Measurements from ENCODE around the gene CYB5R2. TPM values are rescaled to one million over a fixed set of nuclear protein-coding genes. Genes with fewer than 3 reads are reported as not detected.

The CYB5R2 gene
- total and polyA plus RNA-seq, 4 donors, result 47.8 to 71.8 (median 62.3) TPM

- DNase-seq (ENCODE audit: low read depth in 4 of 6, low spot score in 6 of 6), result peak in 2 of 6 donors; percentile 26 to 73
- Histone ChIP-seq H3K4me3 (ENCODE audit: low read depth, low read length) (no peak overlapping the region), H3K27ac (ENCODE audit: low read depth, low read length) (no peak overlapping the region), H3K4me1 (ENCODE audit: control insufficient read depth, insufficient read depth, low read length) (no peaks in the 10 kb centered on the region), H3K9me3 (ENCODE audit: control insufficient read depth, insufficient read depth, low read length) (no peaks in the 10 kb centered on the region), H3K27me3 (ENCODE audit: control insufficient read depth, insufficient read depth, low read length) (no peaks in the 10 kb centered on the region), H3K36me3 (ENCODE audit: control insufficient read depth, insufficient read depth, low read length) (peaks cover 4% of the 10 kb centered on the region)
- WGBS (ENCODE audit: insufficient coverage), result no CpG with 5 or more reads among the region's 3 CpGs
Measured at GRCh38 chr11:7645206-7645605, 28.1 kb downstream of the CYB5R2 start.

GRCh38 chr11:7643314-7643713, 30.0 kb downstream of the CYB5R2 start:
- Histone ChIP-seq H3K4me3 (ENCODE audit: low read depth, low read length) (no peak overlapping the region), H3K27me3 (ENCODE audit: control insufficient read depth, insufficient read depth, low read length) (no peaks in the 10 kb centered on the region), H3K27ac (ENCODE audit: low read depth, low read length) (no peak overlapping the region), H3K4me1 (ENCODE audit: control insufficient read depth, insufficient read depth, low read length) (no peaks in the 10 kb centered on the region), H3K36me3 (ENCODE audit: control insufficient read depth, insufficient read depth, low read length) (peaks cover 4% of the 10 kb centered on the region), H3K9me3 (ENCODE audit: control insufficient read depth, insufficient read depth, low read length) (no peaks in the 10 kb centered on the region)
- 16% methylated on average over 2 of the region's 4 CpGs for WGBS (ENCODE audit: insufficient coverage)
- DNase-seq (ENCODE audit: low read depth in 4 of 6, low spot score in 6 of 6), result peak in 1 of 6 donors; percentile 64

GRCh38 chr11:7642747-7643146, 30.6 kb downstream of the CYB5R2 start:
- no peaks in the 10 kb centered on the region for H3K4me1 ChIP-seq (ENCODE audit: control insufficient read depth, insufficient read depth, low read length)
- 0% methylated on average over 1 of the region's 4 CpGs for WGBS (ENCODE audit: insufficient coverage)
- peaks cover 4% of the 10 kb centered on the region for H3K36me3 ChIP-seq (ENCODE audit: control insufficient read depth, insufficient read depth, low read length)
- no peak for DNase-seq (ENCODE audit: low read depth in 4 of 6, low spot score in 6 of 6)
- no peak overlapping the region for H3K27ac ChIP-seq (ENCODE audit: low read depth, low read length)
- no peaks in the 10 kb centered on the region for H3K9me3 ChIP-seq (ENCODE audit: control insufficient read depth, insufficient read depth, low read length)
- no peak overlapping the region for H3K4me3 ChIP-seq (ENCODE audit: low read depth, low read length)
- no peaks in the 10 kb centered on the region for H3K27me3 ChIP-seq (ENCODE audit: control insufficient read depth, insufficient read depth, low read length)

- H3K4me1 ChIP-seq (ENCODE audit: control insufficient read depth, insufficient read depth, low read length), result no peaks in the 10 kb centered on the region
- peaks cover 4% of the 10 kb centered on the region for H3K36me3 ChIP-seq (ENCODE audit: control insufficient read depth, insufficient read depth, low read length)
- no peak overlapping the region for H3K27ac ChIP-seq (ENCODE audit: low read depth, low read length)
- DNase-seq (ENCODE audit: low read depth in 4 of 6, low spot score in 6 of 6), result no peak
- no peaks in the 10 kb centered on the region for H3K27me3 ChIP-seq (ENCODE audit: control insufficient read depth, insufficient read depth, low read length)
- WGBS (ENCODE audit: insufficient coverage), result no CpG with 5 or more reads among the region's 6 CpGs
- H3K4me3 ChIP-seq (ENCODE audit: low read depth, low read length), result no peak overlapping the region
- no peaks in the 10 kb centered on the region for H3K9me3 ChIP-seq (ENCODE audit: control insufficient read depth, insufficient read depth, low read length)
Measured at GRCh38 chr11:7640816-7641215, 32.5 kb downstream of the CYB5R2 start.

- Histone ChIP-seq H3K27ac (ENCODE audit: low read depth, low read length) (no peak overlapping the region), H3K4me3 (ENCODE audit: low read depth, low read length) (no peak overlapping the region), H3K36me3 (ENCODE audit: control insufficient read depth, insufficient read depth, low read length) (peaks cover 4% of the 10 kb centered on the region), H3K4me1 (ENCODE audit: control insufficient read depth, insufficient read depth, low read length) (no peaks in the 10 kb centered on the region), H3K27me3 (ENCODE audit: control insufficient read depth, insufficient read depth, low read length) (no peaks in the 10 kb centered on the region), H3K9me3 (ENCODE audit: control insufficient read depth, insufficient read depth, low read length) (no peaks in the 10 kb centered on the region)
- DNase-seq (ENCODE audit: low read depth in 4 of 6, low spot score in 6 of 6), result no peak
- WGBS (ENCODE audit: insufficient coverage), result 100% methylated on average over 2 of the region's 5 CpGs
Measured at GRCh38 chr11:7639643-7640025, 33.7 kb downstream of the CYB5R2 start.

- no peaks in the 10 kb centered on the region for H3K27me3 ChIP-seq (ENCODE audit: control insufficient read depth, insufficient read depth, low read length)
- peaks cover 4% of the 10 kb centered on the region for H3K36me3 ChIP-seq (ENCODE audit: control insufficient read depth, insufficient read depth, low read length)
- H3K9me3 ChIP-seq (ENCODE audit: control insufficient read depth, insufficient read depth, low read length), result no peaks in the 10 kb centered on the region
- no peaks in the 10 kb centered on the region for H3K4me1 ChIP-seq (ENCODE audit: control insufficient read depth, insufficient read depth, low read length)
- H3K27ac ChIP-seq (ENCODE audit: low read depth, low read length), result no peak overlapping the region
- no peak overlapping the region for H3K4me3 ChIP-seq (ENCODE audit: low read depth, low read length)
- 86% methylated on average over 2 of the region's 5 CpGs for WGBS (ENCODE audit: insufficient coverage)
- DNase-seq (ENCODE audit: low read depth in 4 of 6, low spot score in 6 of 6), result peak in 1 of 6 donors; percentile 25
Measured at GRCh38 chr11:7638710-7639642, 34.3 kb downstream of the CYB5R2 start.

GRCh38 chr11:7637447-7638157, 35.7 kb downstream of the CYB5R2 start:
- no peaks in the 10 kb centered on the region for H3K27me3 ChIP-seq (ENCODE audit: control insufficient read depth, insufficient read depth, low read length)
- H3K36me3 ChIP-seq (ENCODE audit: control insufficient read depth, insufficient read depth, low read length), result peaks cover 4% of the 10 kb centered on the region
- 91% methylated on average over 3 of the region's 7 CpGs for WGBS (ENCODE audit: insufficient coverage)
- H3K27ac ChIP-seq (ENCODE audit: low read depth, low read length), result peak overlapping the region; percentile 22
- peak in 1 of 6 donors; percentile 22 for DNase-seq (ENCODE audit: low read depth in 4 of 6, low spot score in 6 of 6)
- H3K4me3 ChIP-seq (ENCODE audit: low read depth, low read length), result no peak overlapping the region
- no peaks in the 10 kb centered on the region for H3K4me1 ChIP-seq (ENCODE audit: control insufficient read depth, insufficient read depth, low read length)
- H3K9me3 ChIP-seq (ENCODE audit: control insufficient read depth, insufficient read depth, low read length), result no peaks in the 10 kb centered on the region

GRCh38 chr11:7636350-7636749, 37.0 kb downstream of the CYB5R2 start:
- Histone ChIP-seq H3K36me3 (ENCODE audit: control insufficient read depth, insufficient read depth, low read length) (no peaks in the 10 kb centered on the region), H3K4me3 (ENCODE audit: low read depth, low read length) (no peak overlapping the region), H3K27ac (ENCODE audit: low read depth, low read length) (no peak overlapping the region), H3K4me1 (ENCODE audit: control insufficient read depth, insufficient read depth, low read length) (no peaks in the 10 kb centered on the region), H3K9me3 (ENCODE audit: control insufficient read depth, insufficient read depth, low read length) (no peaks in the 10 kb centered on the region), H3K27me3 (ENCODE audit: control insufficient read depth, insufficient read depth, low read length) (no peaks in the 10 kb centered on the region)
- 80% methylated on average over 2 of the region's 6 CpGs for WGBS (ENCODE audit: insufficient coverage)
- no peak for DNase-seq (ENCODE audit: low read depth in 4 of 6, low spot score in 6 of 6)

- H3K4me1 ChIP-seq (ENCODE audit: control insufficient read depth, insufficient read depth, low read length), result no peaks in the 10 kb centered on the region
- no peaks in the 10 kb centered on the region for H3K36me3 ChIP-seq (ENCODE audit: control insufficient read depth, insufficient read depth, low read length)
- H3K27ac ChIP-seq (ENCODE audit: low read depth, low read length), result no peak overlapping the region
- DNase-seq (ENCODE audit: low read depth in 4 of 6, low spot score in 6 of 6), result peak in 1 of 6 donors; percentile 74
- no peaks in the 10 kb centered on the region for H3K9me3 ChIP-seq (ENCODE audit: control insufficient read depth, insufficient read depth, low read length)
- H3K27me3 ChIP-seq (ENCODE audit: control insufficient read depth, insufficient read depth, low read length), result no peaks in the 10 kb centered on the region
- WGBS (ENCODE audit: insufficient coverage), result no CpG with 5 or more reads among the region's 4 CpGs
- H3K4me3 ChIP-seq (ENCODE audit: low read depth, low read length), result no peak overlapping the region
Measured at GRCh38 chr11:7635708-7636107, 37.6 kb downstream of the CYB5R2 start.

All from spinal cord (tissue), 10 donors.